Ectodermal cell (in vitro differentiated cells): ENCODE measurements around the gene DRAM2.
"Not testable (repeated sequence)": the region's sequence is repeated elsewhere in the genome, so short reads cannot be mapped to it uniquely, and the experiment has no call there.

Source experiments
- H3K27ac ChIP-seq: 2 replicates; pipeline ENCODE4 v1.7.0; 2013; ENCODE audit warnings: mild to moderate bottlenecking, low read depth, low read length; ENCODE audit not compliant: insufficient read depth, poor library complexity, severe bottlenecking
- H3K27me3 ChIP-seq: 2 replicates; pipeline ENCODE4 v1.7.0; 2013; ENCODE audit warnings: mild to moderate bottlenecking, low read length; ENCODE audit not compliant: insufficient read depth, control insufficient read depth, poor library complexity, severe bottlenecking
- H3K36me3 ChIP-seq: one replicate; pipeline ENCODE4 v1.7.0; 2013; ENCODE audit warnings: low read length; ENCODE audit not compliant: control insufficient read depth, insufficient read depth
- H3K4me1 ChIP-seq: one replicate; pipeline ENCODE4 v1.7.0; 2013; ENCODE audit warnings: low read length; ENCODE audit not compliant: control insufficient read depth, insufficient read depth
- H3K4me3 ChIP-seq: 2 replicates; pipeline ENCODE4 v1.7.0; 2013; ENCODE audit warnings: low read depth, low read length, control low read depth; ENCODE audit not compliant: insufficient read depth
- H3K9me3 ChIP-seq: 2 replicates; pipeline ENCODE4 v1.7.0; 2013; ENCODE audit warnings: mild to moderate bottlenecking, low read length, moderate library complexity; ENCODE audit not compliant: control insufficient read depth
- WGBS, 2 experiments: methylation state at CpG; one replicate each; pipeline ENCODE4 v1.1.7; 2013; ENCODE audit warnings: missing lambda C conversion rate in 2 of 2; 5-methylcytosine and 5-hydroxymethylcytosine counted together

DRAM2 gene

DNA sequence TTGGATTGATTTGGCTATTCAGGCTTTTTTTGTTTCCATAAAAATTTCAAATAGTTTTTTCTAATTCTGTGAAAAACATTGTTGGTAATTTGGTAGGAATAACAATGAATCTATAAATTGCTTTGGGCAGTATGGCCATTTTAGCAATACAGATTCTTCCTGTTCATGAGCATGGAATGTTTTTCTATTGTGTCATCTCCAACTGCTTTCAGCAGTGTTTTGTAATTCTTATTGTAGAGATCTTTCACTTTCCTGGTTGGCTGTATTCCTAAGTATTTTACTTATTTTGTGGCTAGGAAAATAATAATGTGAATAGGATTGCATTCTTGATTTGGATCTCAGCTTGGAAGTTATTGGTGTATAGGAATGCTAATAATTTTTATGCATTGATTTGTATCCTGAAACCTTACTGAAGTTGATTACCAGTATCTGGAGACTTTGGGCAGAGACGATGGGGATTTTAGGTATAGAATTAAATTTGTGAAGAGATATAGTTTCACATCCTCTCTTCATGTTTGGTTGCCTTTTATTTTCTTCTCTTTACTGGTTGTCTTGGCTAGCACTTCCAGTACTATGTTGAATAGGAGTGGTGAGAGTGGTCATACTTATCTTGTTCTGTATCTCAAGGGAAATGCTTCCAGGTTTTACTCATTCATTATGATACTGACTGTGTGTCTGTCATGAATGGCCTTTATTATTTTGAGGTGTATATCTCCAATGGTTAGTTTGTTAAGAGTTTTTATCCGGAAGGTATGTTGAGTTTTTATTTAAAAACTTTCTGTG lies 57.3 kb downstream of the DRAM2 start:
- no peaks in the 10 kb centered on the region for H3K4me1 ChIP-seq
- WGBS, 2 experiments, result 95 to 96% methylated on average over 2 of the region's 2 CpGs
- H3K36me3 ChIP-seq, result no peaks in the 10 kb centered on the region
- no peaks in the 10 kb centered on the region for H3K9me3 ChIP-seq
- H3K27me3 ChIP-seq, result no peaks in the 10 kb centered on the region
- no peak overlapping the region for H3K4me3 ChIP-seq
- H3K27ac ChIP-seq, result no peak overlapping the region

DNA sequence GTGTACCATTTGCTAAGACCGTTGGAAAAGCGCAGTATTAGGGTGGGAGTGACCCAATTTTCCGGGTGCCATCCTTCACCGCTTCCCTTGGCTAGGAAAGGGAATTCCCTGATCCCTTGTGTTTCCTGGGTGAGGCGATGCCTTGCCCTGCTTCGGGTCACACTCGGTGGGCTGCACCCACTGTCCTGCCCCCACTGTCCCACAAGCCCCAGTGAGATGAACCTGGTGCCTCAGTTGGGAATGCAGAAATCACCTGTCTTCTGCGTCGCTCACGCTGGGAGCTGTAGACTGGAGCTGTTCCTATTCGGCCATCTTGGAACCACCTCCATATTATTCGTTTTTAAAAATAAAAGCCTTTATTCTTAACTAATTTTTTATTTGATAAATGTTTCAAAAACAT lies 60.6 kb downstream of the DRAM2 start:
- not testable (repeated sequence) for H3K4me1 ChIP-seq, H3K4me3 ChIP-seq, H3K9me3 ChIP-seq, H3K36me3 ChIP-seq, H3K27me3 ChIP-seq, H3K27ac ChIP-seq
- WGBS, 2 experiments, result 94 to 97% methylated on average over 10 to 11 of the region's 12 CpGs

DNA sequence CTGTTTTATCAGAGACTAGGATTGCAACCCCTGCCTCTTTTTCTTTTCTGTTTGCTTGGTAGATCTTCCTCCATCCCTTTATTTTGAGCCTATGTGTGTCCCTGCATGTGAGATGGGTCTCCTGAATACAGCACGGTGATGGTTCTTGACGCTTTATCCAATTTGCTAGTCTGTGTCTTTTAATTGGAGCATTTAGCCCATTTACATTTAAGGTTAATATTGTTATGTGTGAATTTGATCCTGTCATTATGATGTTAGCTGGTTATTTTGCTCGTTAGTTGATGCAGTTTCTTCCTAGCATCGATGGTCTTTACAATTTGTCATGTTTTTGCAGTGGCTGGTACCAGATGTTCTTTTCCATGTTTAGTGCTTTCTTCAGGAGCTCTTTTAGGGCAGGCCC lies 62.6 kb downstream of the DRAM2 start:
- not testable (repeated sequence) for H3K27me3 ChIP-seq, H3K9me3 ChIP-seq, H3K4me1 ChIP-seq, H3K36me3 ChIP-seq, H3K4me3 ChIP-seq, H3K27ac ChIP-seq
- WGBS, 2 experiments, result 94 to 100% methylated on average over 4 of the region's 4 CpGs
